ENCODE results near the gene EGLN3.

EGLN3 gene

DNA sequence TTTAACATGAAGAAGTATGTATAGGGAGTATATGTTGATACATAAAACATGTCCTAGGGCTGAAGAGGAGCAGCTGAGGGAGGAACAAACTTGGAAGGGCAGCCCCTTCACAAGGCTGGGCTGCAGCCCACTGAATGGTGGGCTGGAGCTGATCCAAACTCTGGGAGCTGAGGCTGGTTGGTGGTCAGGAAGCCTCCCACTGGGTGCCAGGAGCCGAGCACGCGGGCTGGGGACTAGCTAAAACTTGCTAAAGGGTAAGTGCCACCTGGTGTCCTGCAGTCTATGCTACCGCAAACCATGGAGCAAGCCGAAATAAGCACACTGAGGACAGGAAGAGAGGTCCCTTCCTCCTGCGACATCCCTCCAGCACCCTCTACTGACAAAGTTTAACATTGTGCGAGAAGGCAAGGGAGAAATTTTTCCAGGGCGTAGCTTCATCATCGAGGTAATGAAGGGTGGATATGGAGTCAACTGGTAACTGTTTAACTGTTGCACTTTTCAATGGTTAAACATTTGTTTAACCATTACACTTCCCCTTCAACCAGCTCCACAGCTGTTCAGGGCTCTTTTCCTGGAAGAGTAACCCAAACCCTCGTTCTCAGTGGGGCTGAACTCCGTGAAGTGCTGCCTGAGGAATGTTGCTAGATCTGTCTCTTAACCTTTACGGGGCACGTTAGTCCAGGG, 42.2 kb downstream of the EGLN3 start:
- TF ChIP-seq, protein P1, sequence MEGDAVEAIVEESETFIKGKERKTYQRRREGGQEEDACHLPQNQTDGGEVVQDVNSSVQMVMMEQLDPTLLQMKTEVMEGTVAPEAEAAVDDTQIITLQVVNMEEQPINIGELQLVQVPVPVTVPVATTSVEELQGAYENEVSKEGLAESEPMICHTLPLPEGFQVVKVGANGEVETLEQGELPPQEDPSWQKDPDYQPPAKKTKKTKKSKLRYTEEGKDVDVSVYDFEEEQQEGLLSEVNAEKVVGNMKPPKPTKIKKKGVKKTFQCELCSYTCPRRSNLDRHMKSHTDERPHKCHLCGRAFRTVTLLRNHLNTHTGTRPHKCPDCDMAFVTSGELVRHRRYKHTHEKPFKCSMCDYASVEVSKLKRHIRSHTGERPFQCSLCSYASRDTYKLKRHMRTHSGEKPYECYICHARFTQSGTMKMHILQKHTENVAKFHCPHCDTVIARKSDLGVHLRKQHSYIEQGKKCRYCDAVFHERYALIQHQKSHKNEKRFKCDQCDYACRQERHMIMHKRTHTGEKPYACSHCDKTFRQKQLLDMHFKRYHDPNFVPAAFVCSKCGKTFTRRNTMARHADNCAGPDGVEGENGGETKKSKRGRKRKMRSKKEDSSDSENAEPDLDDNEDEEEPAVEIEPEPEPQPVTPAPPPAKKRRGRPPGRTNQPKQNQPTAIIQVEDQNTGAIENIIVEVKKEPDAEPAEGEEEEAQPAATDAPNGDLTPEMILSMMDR (conservative IDR thresholded peaks at IDR 0.05), result no peak
- H3K27ac ChIP-seq, result no peak overlapping the region

DNA sequence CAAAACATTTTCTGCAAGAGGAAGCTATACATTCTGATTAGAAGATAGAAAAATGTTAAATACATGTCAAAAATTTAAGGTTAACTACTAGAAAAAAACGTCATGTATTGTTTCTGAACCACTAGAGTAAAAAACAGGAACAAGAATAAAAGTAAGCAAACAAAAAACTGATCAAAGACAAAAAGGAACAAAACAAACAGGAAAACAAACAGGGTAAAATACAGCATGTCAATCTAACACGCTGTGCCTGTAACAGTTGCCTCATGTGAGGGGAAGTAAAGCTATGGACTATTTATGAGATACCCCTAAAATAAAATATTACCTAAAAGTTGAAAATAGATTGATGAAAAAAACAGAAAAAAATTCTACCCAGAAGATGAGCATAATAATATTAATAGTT, 43.9 kb downstream of the EGLN3 start:
- H3K27ac ChIP-seq, result no peak overlapping the region
- TF ChIP-seq, protein P1 (conservative IDR thresholded peaks at IDR 0.05), result no peak

DNA sequence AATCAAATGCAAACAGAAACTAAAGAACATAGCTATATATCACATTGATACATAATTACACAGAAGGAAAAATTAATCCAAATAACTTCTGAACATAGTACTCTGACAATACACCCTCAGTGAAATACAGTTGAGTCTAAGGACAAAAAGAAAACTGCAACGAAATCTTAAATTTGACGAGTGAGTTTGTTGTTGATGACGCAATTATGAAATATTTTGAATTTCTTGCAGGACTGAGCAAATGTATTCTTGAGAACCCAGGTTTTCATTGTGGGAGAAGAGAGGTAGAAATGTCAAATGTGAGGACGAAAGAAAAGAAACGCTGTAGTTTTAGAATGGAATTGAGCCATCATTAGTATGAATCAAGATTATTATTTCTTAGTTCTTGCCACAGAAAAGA, 46.3 kb downstream of the EGLN3 start:
- no peak overlapping the region for H3K27ac ChIP-seq
- TF ChIP-seq, protein P1 (conservative IDR thresholded peaks at IDR 0.05), result no peak

DNA sequence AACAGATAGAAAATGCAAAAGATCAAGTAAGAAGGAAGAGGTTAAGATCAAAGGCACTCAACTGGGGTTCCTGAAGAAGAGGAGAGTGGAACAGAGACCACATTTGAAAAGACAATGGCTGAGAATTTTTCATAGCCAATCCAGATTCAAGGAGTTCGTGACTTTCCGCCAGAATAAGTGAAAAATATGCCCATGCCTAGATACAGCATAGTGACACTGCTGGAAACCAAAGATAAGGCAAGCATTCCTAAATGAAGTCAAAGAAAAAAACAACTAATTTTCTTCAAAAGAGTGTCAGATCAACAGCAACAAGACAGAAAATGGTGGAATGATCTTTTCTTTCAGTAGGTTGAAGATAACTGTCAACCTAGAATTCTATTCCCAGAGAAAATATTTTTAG, 47.5 kb downstream of the EGLN3 start:
- TF ChIP-seq, protein P1 (conservative IDR thresholded peaks at IDR 0.05), result no peak
- no peak overlapping the region for H3K27ac ChIP-seq

DNA sequence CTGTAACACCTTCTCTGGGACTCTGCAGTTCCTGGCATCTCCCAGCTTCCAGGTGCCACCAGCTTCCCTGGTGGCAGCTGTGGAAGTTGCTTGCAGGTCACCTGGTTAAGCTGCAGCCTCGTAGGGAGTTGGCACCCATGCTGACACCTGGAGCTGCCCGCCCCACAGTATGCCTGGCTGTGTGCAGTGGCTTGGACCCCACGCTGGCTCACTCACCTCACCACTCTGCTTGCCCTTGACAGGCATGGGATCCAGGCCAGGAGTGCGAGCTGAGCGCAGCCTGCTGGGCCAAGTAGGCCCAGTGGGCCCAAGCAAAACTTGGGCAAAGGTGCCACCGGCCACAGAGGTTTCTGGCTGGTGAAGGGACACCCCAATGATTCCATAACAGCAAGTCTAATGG, 48.5 kb downstream of the EGLN3 start:
- TF ChIP-seq, protein P1 (conservative IDR thresholded peaks at IDR 0.05), result no peak
- H3K27ac ChIP-seq, result no peak overlapping the region

DNA sequence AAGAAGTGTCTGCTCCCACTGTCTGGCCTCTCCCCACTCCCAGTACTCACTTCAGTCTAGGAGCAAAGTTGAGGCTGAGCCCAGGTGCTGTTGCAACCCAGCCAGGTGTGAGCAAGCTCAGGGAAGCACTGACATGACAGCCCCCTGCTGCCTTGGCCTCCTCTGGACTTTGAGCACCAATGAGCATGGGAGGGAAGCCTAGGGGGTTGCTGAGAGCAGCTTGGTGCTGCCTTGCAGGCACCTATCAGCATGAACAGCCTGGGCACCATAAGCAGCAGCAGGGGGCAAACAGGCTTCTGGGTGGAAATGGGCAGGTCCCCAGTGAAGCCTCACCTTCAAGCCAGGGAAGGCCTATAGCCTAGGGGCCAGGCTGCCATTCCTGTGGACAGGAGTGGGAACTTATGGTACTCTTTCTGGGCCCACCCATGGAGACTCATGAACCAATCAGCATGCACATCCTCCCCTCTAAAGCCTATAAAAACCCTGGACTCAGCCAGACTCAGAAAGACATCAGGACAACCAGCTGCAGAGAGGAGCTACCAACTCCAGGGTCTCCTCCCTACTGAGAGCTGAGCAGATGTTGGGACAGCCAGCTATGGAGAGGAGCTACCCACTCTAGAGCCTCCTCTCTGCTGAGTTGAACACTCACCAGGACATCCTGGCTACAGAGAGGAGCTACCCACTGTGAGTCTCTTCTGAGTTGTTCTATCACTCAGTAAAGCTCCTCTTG, 49.3 kb downstream of the EGLN3 start:
- TF ChIP-seq, protein P1 (conservative IDR thresholded peaks at IDR 0.05), result no peak
- no peak overlapping the region for H3K27ac ChIP-seq

DNA sequence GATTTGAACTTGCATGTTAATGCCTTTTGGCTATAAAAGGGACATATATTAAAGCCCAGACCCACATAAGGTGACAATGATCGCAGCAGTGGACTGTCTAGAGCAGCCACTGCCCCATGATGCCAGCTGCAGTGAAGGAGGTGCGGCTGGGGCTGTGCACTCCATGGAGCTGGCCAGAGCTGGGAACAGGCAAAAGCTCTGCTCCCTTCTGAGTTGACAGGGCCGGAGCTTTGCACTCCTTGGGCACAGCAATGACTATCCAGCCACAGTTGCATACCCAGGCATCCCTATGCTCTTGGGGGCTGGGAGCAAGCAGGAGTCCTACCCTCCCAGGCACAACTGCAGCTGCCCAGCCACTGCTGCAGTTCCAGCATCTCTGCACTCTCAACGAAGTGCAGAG, 50.2 kb downstream of the EGLN3 start:
- TF ChIP-seq, protein P1 (conservative IDR thresholded peaks at IDR 0.05), result no peak
- H3K27ac ChIP-seq, result no peak overlapping the region

Measured in VCaP (cell line).